ENCODE results near the gene PPM1H.

- 0 out of 2 replicates have a peak, but pooled peaks have one; percentile 28 for TF ChIP-seq TCF12 (IDR thresholded peaks at IDR 0.05; ENCODE audit: low read depth)
- TF ChIP-seq TAF1 (IDR thresholded peaks at IDR 0.05; ENCODE audit: low read depth): no peak
- TF ChIP-seq USF1 (IDR thresholded peaks at IDR 0.05): no peak
- no peak for TF ChIP-seq RAD21 (IDR thresholded peaks at IDR 0.05; ENCODE audit: low read depth)
These were observed 15.1 kb downstream of the PPM1H start for GRCh38 chr12:62919838-62920237.

All from Ishikawa (cell line).